Middle frontal gyrus (tissue), 1 donor: ENCODE results near the gene MIS18BP1.
"Not testable (repeated sequence)": the region's sequence is repeated elsewhere in the genome, so short reads cannot be mapped to it uniquely, and the experiment has no call there.

Experiments used
- DNase-seq: peaks from one replicate; pipeline ENCODE4 v3.0.0-alpha.2; 2015; ENCODE audit warnings: low spot score; ENCODE audit errors: extremely low spot score

MIS18BP1 gene

GRCh38 chr14:45253070-45253753, at the start of gene MIS18BP1:
MIS18BP1 (minus strand) TSS chr14:45253202; CDS start chr14:45247286, 5,916 bp downstream.
- DNase-seq, result peak; percentile 88

DNA sequence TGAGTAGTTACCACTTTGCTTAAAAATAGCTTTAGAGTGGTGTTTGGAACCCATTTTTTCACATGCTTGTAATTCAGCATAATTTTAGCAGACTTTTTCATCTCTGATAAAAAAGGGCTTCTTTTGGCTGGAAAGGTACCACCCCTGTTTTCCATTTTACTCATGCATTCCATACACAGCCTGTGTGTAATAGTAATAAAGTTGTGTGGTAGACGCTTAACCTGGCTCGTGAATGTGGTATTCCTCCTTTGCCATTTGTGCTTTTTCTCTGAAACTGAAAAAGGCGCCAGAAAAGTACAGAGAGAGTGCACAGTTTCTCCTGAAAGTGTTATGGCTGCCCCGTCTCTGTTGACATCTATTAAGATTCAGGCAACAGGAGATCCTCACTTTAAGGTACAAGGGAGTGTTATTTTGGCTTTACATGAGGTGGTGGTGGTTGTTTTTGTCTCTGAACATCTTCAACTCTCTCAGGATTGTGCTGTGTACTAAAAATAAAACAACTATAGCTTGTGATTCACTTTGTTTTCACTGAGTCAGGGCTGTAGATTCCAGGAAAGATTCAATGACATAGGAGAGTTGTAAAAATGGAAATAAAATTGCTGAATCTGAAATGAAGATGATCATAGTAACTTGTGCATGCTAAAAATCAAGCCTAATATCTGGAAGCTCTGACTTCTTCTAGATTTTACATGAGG, 45.6 kb upstream of the MIS18BP1 start:
- no peak for DNase-seq

DNA sequence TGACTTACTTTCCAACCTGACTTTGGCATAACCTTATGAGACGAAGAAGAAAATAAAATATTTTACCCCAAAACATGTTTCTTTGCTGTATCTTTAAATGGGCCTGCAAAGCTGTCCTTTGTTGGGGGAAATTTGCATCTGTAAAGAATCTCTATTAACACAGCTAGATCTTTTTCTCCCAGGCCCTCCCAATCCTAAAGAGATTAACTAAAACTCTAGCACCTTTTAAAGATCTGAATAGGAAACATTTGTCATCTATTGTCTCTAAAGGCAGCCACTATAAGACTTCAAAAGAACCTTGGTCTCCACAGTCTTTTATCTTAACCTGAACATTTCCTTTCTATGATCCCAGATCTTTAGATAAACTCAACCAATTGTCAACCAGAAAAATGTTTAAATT, 41.8 kb upstream of the MIS18BP1 start:
- not testable (repeated sequence) for DNase-seq

GRCh38 chr14:45290547-45290946, 37.5 kb upstream of the MIS18BP1 start:
- DNase-seq, result no peak

GRCh38 chr14:45287610-45288009, 34.6 kb upstream of the MIS18BP1 start:
- DNase-seq, result no peak

DNA sequence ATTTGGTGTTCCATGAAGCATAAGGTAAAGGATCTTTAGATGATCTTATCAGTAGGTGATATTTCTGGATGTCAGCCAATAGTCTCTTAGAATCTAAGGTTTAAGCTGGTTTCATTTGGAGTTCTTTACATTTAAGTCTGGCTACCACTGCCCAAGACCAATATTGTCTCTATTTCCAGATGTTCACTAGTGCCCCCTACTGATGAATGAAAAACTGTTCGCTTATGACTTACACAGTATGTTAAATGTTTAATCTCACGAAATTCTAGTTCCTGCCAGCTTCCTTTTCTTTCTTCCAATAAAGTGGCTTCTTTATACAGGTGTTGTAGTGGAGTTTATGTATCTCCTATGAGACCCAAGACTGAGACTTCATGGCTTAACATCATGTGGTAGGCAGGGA, 31.8 kb upstream of the MIS18BP1 start:
- no peak for DNase-seq

DNA sequence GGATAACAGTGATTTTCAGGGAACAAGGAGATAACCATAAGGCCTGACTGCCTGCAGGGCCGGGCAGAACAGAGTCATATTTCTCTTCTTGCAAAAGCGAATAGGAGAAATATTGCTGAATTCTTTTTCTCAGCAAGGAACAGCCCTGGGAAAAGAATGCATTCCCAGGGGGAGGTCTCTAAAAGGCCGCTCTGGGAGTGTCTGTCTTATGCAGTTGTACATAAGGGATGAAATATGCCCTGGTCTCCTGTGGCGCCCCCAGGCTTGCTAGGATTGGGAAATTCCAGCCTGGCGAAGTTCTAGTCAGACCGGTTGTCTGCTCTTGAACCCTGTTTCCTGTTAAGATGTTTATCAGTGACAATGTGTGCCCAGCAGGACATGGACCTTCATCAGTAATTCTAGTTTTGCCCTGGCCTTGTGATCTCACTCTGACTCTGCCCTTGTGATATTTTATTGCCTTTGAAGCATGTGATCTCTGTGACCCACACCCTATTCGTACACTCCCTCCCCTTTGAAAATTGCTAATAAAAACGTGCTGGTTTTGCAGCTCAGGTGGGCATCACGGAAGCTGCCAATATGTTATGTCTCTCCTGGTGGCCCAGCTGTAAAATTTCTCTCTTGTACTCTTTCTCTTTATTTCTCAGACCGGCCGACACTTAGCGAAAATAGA, 28.9 kb upstream of the MIS18BP1 start:
- DNase-seq, result not testable (repeated sequence)

- DNase-seq, result no peak
These were observed 19.0 kb upstream of the MIS18BP1 start for GRCh38 chr14:45271858-45272537.

DNA sequence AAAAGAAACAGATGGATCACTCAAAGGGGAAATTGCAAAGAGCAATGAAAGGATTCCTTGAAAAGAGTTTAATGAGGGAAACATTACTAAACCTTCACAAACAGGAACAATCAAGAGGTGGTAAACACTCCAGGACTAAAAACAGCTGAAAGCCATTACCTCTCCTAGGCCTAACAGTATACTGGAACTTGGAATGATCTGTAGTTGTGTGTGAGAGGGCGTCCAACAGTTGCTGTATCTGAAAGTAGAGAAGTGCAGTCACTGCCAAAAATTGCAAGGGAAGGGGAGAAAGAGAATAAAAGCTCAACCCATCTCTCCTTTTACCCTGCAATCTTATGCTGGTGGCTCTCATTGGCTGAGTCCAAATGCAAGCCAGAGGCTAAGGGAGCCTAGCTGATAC, 17.0 kb upstream of the MIS18BP1 start:
- no peak for DNase-seq

DNA sequence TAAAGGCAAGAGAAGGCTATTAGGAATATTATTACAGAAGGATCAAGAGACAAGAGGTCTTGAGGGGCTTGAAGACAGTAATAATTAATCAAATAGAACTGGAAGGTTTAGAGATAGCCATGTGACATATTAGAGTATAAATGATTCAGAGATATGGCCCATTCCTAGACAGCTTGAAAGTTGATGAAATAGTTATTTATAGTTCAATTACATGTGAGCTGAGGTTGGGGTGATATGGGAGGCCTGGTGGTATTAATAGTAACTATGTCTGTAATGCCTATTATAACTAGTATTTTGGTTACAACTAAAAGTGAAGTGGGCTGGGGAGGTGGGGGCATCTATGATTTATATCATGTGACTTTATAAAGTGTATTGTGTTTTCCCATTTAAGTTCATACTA, 14.1 kb upstream of the MIS18BP1 start:
- no peak for DNase-seq

GRCh38 chr14:45262637-45263036, 9.6 kb upstream of the MIS18BP1 start:
- no peak for DNase-seq

GRCh38 chr14:45261209-45261608, 8.2 kb upstream of the MIS18BP1 start:
- DNase-seq, result no peak

GRCh38 chr14:45258805-45259204, 5.8 kb upstream of the MIS18BP1 start:
- DNase-seq, result no peak

GRCh38 chr14:45258073-45258472, 5.1 kb upstream of the MIS18BP1 start:
- no peak for DNase-seq

GRCh38 chr14:45254771-45255170, 1.8 kb upstream of the MIS18BP1 start:
- no peak for DNase-seq

DNA sequence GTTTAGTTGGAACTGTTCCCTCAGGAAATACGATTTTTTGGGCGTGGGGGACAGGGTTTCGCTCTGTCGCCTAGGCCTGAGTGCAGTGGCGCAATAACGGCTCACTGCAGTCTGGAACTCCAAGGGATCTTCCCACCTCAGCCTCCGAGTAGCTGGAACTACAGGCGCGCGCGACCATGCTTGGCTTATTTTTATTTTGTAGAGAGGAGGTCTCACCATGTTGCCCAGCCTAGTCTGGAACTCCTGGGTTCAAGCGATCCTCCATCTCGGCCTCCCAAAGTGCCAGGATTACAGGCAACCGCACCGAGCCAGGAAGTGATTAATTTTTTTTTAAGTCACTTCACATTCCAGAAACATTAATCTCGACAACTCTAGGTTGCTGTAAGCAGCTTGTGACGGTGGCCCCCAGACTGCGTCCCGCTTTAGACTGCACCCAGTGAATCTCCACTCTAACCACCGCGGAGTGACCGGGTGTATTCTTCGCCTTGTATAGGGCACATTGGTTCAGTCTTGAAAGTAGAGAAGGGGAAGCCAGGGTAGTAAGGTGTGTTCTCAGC, 830 bp upstream of the MIS18BP1 start:
- DNase-seq, result no peak

GRCh38 chr14:45252366-45253069, 484 bp downstream of the MIS18BP1 start:
- no peak for DNase-seq

GRCh38 chr14:45251912-45252311, 1.1 kb downstream of the MIS18BP1 start:
- DNase-seq, result no peak

DNA sequence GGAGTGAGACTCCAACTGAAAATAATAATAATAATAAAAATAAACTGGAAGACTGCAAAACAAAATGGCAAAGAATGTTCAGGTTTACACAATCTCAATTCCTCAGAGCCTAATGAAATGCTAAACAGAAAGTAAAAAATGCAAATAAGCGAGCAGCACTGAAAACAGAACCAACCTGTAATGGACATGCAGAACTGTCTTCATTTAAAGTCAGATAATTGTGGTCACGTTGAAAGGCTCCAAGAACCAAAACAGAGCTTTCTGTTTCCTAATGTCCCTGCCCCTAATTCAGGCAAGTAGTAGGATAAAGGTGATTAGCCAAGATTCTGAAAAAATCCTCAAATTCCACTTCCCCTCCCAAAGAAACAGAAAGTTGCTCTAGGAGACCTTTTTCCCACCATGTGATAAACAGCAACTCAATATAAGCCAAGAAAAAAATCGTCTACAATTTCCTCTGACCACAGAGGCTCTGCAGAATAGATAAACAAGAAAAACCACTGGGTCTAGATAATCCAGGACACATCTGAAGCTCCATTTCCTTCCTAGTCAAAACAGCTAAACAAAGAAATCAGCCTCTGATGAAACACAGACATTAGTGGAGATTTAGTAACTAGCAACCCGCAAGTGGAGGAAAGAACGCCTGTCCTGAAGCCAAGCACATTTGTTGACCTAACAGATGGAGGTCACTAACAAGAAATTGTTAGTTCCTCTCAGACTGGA, 3.0 kb downstream of the MIS18BP1 start:
- DNase-seq, result no peak

GRCh38 chr14:45247427-45247826, 5.6 kb downstream of the MIS18BP1 start:
- DNase-seq, result no peak
